ENCODE data around the gene LRTM2. TPM values are rescaled to one million over a fixed set of nuclear protein-coding genes. Genes with fewer than 3 reads are reported as not detected.
A peak's percentile ranks its signal among the peaks of the same experiment; 100 is the strongest.

LRTM2 gene
- total RNA-seq, 1 donor from 2014 or later = not detected

DNA sequence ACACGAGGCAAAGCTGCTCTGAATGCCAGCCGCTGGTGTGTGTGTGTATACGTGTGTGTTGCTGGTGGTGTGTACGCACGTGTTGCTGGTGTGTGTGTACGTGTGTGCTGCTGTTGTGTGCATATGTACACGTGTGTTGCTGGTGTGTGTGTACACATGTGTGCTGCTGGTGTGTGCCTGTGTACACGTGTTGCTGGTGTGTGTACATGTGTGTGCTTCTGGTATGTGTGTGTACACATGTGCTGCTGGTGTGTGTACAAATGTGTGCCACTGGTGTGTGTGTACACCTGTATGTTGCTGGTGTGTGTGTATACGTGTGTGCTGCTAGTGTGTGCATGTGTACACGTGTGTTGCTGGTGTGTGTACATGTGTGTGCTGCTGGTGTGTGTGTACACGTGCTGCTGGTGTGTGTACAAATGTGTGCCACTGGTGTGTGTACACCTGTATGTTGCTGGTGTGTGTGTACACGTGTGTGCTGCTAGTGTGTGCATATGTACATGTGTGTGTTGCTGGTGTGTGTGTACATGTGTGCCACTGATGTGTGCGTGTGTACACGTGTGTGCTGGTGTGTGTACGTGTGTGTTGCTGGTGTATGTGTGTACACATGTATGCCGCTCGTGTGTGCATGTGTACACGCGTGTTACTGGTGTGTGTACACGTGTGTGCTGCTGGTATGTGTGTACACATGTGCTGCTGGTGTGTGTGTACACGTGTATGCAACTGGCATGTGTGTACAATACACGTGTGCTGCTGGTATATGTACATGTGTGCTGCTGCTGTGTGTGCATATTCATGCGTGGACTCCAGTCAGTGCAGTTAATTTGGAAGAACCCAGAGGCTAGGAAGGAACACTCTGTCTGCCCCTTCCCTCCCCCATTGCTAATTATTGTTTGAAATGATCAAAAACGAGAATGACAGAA is 50.9 kb downstream of the LRTM2 start:
- DNase-seq (ENCODE audit: low spot score) = no peak
- H3K79me2 ChIP-seq (ENCODE audit: low read depth) = no peaks in the 10 kb centered on the region
- H3K4me3 ChIP-seq = no peak overlapping the region
- Mint-ChIP-seq H3K9me3 (peaks cover 3% of the 10 kb centered on the region), H3K4me3 (no peak overlapping the region), H3K27me3 (ENCODE audit: insufficient read depth, low read depth) (peaks cover 9% of the 10 kb centered on the region), H3K4me1 (peaks cover 3% of the 10 kb centered on the region), H3K36me3 (no peaks in the 10 kb centered on the region), H3K27ac (peak overlapping the region; percentile 44)
- no peaks in the 10 kb centered on the region for H3K27me3 ChIP-seq
- H2AFZ ChIP-seq (replicated peaks) = no peak overlapping the region
- H4K20me1 ChIP-seq (ENCODE audit: low read depth) = no peaks in the 10 kb centered on the region
- no peaks in the 10 kb centered on the region for H3K36me3 ChIP-seq
- H3K4me1 ChIP-seq = no peaks in the 10 kb centered on the region
- no peaks in the 10 kb centered on the region for H3K9me3 ChIP-seq (ENCODE audit: low read depth)
- TF ChIP-seq, protein P1, sequence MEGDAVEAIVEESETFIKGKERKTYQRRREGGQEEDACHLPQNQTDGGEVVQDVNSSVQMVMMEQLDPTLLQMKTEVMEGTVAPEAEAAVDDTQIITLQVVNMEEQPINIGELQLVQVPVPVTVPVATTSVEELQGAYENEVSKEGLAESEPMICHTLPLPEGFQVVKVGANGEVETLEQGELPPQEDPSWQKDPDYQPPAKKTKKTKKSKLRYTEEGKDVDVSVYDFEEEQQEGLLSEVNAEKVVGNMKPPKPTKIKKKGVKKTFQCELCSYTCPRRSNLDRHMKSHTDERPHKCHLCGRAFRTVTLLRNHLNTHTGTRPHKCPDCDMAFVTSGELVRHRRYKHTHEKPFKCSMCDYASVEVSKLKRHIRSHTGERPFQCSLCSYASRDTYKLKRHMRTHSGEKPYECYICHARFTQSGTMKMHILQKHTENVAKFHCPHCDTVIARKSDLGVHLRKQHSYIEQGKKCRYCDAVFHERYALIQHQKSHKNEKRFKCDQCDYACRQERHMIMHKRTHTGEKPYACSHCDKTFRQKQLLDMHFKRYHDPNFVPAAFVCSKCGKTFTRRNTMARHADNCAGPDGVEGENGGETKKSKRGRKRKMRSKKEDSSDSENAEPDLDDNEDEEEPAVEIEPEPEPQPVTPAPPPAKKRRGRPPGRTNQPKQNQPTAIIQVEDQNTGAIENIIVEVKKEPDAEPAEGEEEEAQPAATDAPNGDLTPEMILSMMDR (IDR thresholded peaks at IDR 0.05) = no peak
- no peak for TF ChIP-seq EZH2phosphoT487 (IDR thresholded peaks at IDR 0.05)
- no peak for TF ChIP-seq EZH2 (IDR thresholded peaks at IDR 0.05)
- no peak overlapping the region for H3K27ac ChIP-seq
- H3F3A ChIP-seq (ENCODE audit: low read depth) = peaks cover 6% of the 10 kb centered on the region
- no peak overlapping the region for H3K9ac ChIP-seq
- no peak overlapping the region for H3K4me2 ChIP-seq

DNA sequence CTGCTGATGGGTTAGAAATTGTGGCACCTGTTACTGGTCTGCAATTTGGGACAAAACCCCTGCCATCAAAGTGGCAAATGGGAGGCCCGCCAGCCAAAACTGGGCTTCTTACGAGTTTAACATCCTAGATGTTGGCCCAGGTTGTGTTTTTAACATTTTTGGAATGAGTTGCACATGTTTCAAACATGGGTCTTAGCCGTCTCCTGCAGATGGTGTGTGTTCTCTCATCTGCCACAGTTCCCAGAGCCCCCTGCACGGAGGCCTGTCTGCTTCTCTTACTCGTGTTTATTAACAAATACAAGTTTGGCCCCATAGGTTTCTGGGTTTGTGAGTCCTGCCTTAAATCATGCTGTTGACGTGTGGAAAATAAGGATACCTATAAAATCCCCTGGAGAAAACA is 51.6 kb downstream of the LRTM2 start:
- Mint-ChIP-seq H3K36me3 (no peaks in the 10 kb centered on the region), H3K9me3 (peaks cover 3% of the 10 kb centered on the region), H3K27me3 (ENCODE audit: insufficient read depth, low read depth) (peaks cover 9% of the 10 kb centered on the region), H3K4me1 (peaks cover 3% of the 10 kb centered on the region), H3K27ac (peak overlapping the region; percentile 38), H3K4me3 (no peak overlapping the region)
- Histone ChIP-seq H3K27me3 (no peaks in the 10 kb centered on the region), H3K79me2 (ENCODE audit: low read depth) (no peaks in the 10 kb centered on the region), H3K9me3 (ENCODE audit: low read depth) (no peaks in the 10 kb centered on the region), H3K4me2 (no peak overlapping the region), H3K4me1 (no peaks in the 10 kb centered on the region), H3K36me3 (no peaks in the 10 kb centered on the region), H2AFZ (replicated peaks) (no peak overlapping the region), H3K27ac (no peak overlapping the region), H4K20me1 (ENCODE audit: low read depth) (no peaks in the 10 kb centered on the region), H3K4me3 (no peak overlapping the region), H3K9ac (no peak overlapping the region), H3F3A (ENCODE audit: low read depth) (peaks cover 6% of the 10 kb centered on the region)
- no peak for DNase-seq (ENCODE audit: low spot score)
- TF ChIP-seq, protein P1 (IDR thresholded peaks at IDR 0.05) = no peak
- TF ChIP-seq EZH2 (IDR thresholded peaks at IDR 0.05) = no peak
- TF ChIP-seq EZH2phosphoT487 (IDR thresholded peaks at IDR 0.05) = no peak

DNA sequence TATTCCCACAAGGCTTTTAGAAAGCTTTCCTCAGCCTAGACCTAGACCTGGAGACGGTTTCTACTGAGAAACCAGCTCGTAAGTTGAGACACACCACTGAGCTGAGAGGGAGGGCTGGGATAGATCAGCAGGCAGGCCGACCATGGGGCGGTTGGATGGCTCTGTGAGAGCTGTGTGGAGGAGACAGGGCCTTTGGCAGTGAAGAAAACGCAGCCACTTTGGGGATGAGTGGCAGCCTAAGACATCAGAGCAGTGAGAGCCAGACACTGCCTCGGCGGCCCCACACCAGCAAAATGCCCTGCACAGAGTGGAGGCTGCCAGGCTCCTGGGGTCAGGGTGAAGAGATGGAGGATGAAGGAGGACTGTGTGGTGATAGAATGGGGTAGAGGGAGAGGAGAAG is 52.1 kb downstream of the LRTM2 start:
- H3K4me3 Mint-ChIP-seq = no peak overlapping the region
- Histone ChIP-seq H3F3A (ENCODE audit: low read depth) (peaks cover 6% of the 10 kb centered on the region), H4K20me1 (ENCODE audit: low read depth) (no peaks in the 10 kb centered on the region), H3K4me3 (no peak overlapping the region), H3K9me3 (ENCODE audit: low read depth) (no peaks in the 10 kb centered on the region), H2AFZ (replicated peaks) (no peak overlapping the region), H3K79me2 (ENCODE audit: low read depth) (no peaks in the 10 kb centered on the region), H3K4me2 (no peak overlapping the region), H3K27ac (no peak overlapping the region), H3K4me1 (no peaks in the 10 kb centered on the region), H3K9ac (no peak overlapping the region), H3K27me3 (no peaks in the 10 kb centered on the region), H3K36me3 (no peaks in the 10 kb centered on the region)
- TF ChIP-seq EZH2 (IDR thresholded peaks at IDR 0.05) (no peak), EZH2phosphoT487 (IDR thresholded peaks at IDR 0.05) (no peak)
- TF ChIP-seq, protein P1 (IDR thresholded peaks at IDR 0.05) = no peak
- H3K36me3 Mint-ChIP-seq = no peaks in the 10 kb centered on the region
- DNase-seq (ENCODE audit: low spot score) = no peak
- H3K27me3 Mint-ChIP-seq (ENCODE audit: insufficient read depth, low read depth) = peaks cover 9% of the 10 kb centered on the region
- peaks cover 3% of the 10 kb centered on the region for H3K9me3 Mint-ChIP-seq
- peak overlapping the region; percentile 39 for H3K27ac Mint-ChIP-seq
- H3K4me1 Mint-ChIP-seq = peaks cover 3% of the 10 kb centered on the region
